Measurements from ENCODE around the gene ANKRD36C. TPM values are rescaled to one million over a fixed set of nuclear protein-coding genes. Genes with fewer than 3 reads are reported as not detected.
A peak's percentile ranks its signal among the peaks of the same experiment; 100 is the strongest.
"Not testable (repeated sequence)": the region's sequence is repeated elsewhere in the genome, so short reads cannot be mapped to it uniquely, and the experiment has no call there.

Gene ANKRD36C
- total RNA-seq, 1 donor from 2014 or later, result 29.9 TPM

- DNase-seq (ENCODE audit: low spot score); H3K4me1 Mint-ChIP-seq (ENCODE audit: low read depth); H3K27ac Mint-ChIP-seq (ENCODE audit: unreplicated experiment); H3K4me3 Mint-ChIP-seq (ENCODE audit: unreplicated experiment); H3K27me3 Mint-ChIP-seq (ENCODE audit: low read depth): not testable (repeated sequence)
- H3K36me3 Mint-ChIP-seq (ENCODE audit: low read depth), result peaks cover 28% of the 10 kb centered on the region
- peaks cover 10% of the 10 kb centered on the region for H3K9me3 Mint-ChIP-seq (ENCODE audit: low read depth)
These were observed 60.9 kb downstream of the ANKRD36C start for GRCh38 chr2:95930740-95931139.

GRCh38 chr2:95917007-95917406, 74.6 kb downstream of the ANKRD36C start:
- DNase-seq (ENCODE audit: low spot score); H3K4me3 Mint-ChIP-seq (ENCODE audit: unreplicated experiment); H3K27me3 Mint-ChIP-seq (ENCODE audit: low read depth); H3K9me3 Mint-ChIP-seq (ENCODE audit: low read depth); H3K27ac Mint-ChIP-seq (ENCODE audit: unreplicated experiment): not testable (repeated sequence)
- H3K4me1 Mint-ChIP-seq (ENCODE audit: low read depth), result peaks cover 31% of the 10 kb centered on the region
- peaks cover 44% of the 10 kb centered on the region for H3K36me3 Mint-ChIP-seq (ENCODE audit: low read depth)

DNA sequence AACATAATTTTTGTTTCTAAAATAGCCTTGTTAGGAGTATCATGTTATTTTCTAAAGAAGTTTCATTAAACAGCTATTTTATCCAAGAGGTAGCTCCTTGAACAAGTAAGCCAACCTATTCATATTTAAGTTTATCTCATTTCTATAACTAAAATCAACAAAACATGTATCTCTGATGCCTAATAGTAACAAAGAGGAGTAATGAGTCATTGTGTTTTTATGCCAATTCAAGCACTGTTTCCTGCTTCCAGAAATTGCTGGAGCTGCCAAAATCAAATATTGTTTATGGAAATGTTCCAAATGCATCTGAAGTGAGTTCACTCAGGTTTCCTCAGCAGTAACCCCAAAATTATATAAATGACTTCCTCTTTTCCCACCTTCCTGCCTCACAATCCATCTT, 76.5 kb downstream of the ANKRD36C start:
- peaks cover 38% of the 10 kb centered on the region for H3K4me1 Mint-ChIP-seq (ENCODE audit: low read depth)
- not testable (repeated sequence) for DNase-seq (ENCODE audit: low spot score); H3K4me3 Mint-ChIP-seq (ENCODE audit: unreplicated experiment); H3K9me3 Mint-ChIP-seq (ENCODE audit: low read depth); H3K27me3 Mint-ChIP-seq (ENCODE audit: low read depth)
- H3K36me3 Mint-ChIP-seq (ENCODE audit: low read depth), result peaks cover 43% of the 10 kb centered on the region
- H3K27ac Mint-ChIP-seq (ENCODE audit: unreplicated experiment), result peak overlapping the region; percentile 74

DNA sequence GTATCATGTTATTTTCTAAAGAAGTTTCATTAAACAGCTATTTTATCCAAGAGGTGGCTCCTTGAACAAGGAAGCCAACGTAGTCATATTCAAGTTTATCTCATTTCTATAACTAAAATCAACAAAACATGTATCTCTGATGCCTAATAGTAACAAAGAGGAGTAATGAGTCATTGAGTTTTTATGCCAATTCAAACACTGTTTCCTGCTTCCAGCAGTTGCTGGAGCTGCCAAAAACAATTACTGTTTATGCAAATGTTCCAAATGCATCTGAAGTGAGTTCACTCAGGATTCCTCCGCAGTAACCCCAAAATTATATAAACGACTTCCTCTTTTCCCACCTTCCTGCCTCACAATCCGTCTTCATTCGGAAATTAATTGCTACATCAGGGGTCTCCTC, 80.2 kb downstream of the ANKRD36C start:
- H3K4me1 Mint-ChIP-seq (ENCODE audit: low read depth), result peaks cover 28% of the 10 kb centered on the region
- H3K4me3 Mint-ChIP-seq (ENCODE audit: unreplicated experiment); DNase-seq (ENCODE audit: low spot score); H3K9me3 Mint-ChIP-seq (ENCODE audit: low read depth); H3K27ac Mint-ChIP-seq (ENCODE audit: unreplicated experiment); H3K27me3 Mint-ChIP-seq (ENCODE audit: low read depth): not testable (repeated sequence)
- peaks cover 30% of the 10 kb centered on the region for H3K36me3 Mint-ChIP-seq (ENCODE audit: low read depth)

GRCh38 chr2:95894443-95894842, 97.2 kb downstream of the ANKRD36C start:
- peaks cover 20% of the 10 kb centered on the region for H3K36me3 Mint-ChIP-seq (ENCODE audit: low read depth)
- DNase-seq (ENCODE audit: low spot score); H3K4me3 Mint-ChIP-seq (ENCODE audit: unreplicated experiment); H3K27ac Mint-ChIP-seq (ENCODE audit: unreplicated experiment); H3K4me1 Mint-ChIP-seq (ENCODE audit: low read depth); H3K9me3 Mint-ChIP-seq (ENCODE audit: low read depth); H3K27me3 Mint-ChIP-seq (ENCODE audit: low read depth): not testable (repeated sequence)

GRCh38 chr2:95867929-95868328, 123.7 kb downstream of the ANKRD36C start:
- H3K27me3 Mint-ChIP-seq (ENCODE audit: low read depth); H3K36me3 Mint-ChIP-seq (ENCODE audit: low read depth): not testable (repeated sequence)

GRCh38 chr2:95867047-95867677, 124.5 kb downstream of the ANKRD36C start:
- not testable (repeated sequence) for H3K27me3 Mint-ChIP-seq (ENCODE audit: low read depth); H3K4me3 Mint-ChIP-seq (ENCODE audit: unreplicated experiment); H3K9me3 Mint-ChIP-seq (ENCODE audit: low read depth); H3K36me3 Mint-ChIP-seq (ENCODE audit: low read depth); H3K27ac Mint-ChIP-seq (ENCODE audit: unreplicated experiment); H3K4me1 Mint-ChIP-seq (ENCODE audit: low read depth); DNase-seq (ENCODE audit: low spot score)

More at GRCh38 chr2:95867929-95868328, 123.7 kb downstream of the ANKRD36C start:
- not testable (repeated sequence) for H3K9me3 Mint-ChIP-seq (ENCODE audit: low read depth); H3K27ac Mint-ChIP-seq (ENCODE audit: unreplicated experiment); H3K4me1 Mint-ChIP-seq (ENCODE audit: low read depth); DNase-seq (ENCODE audit: low spot score); H3K4me3 Mint-ChIP-seq (ENCODE audit: unreplicated experiment)

DNA sequence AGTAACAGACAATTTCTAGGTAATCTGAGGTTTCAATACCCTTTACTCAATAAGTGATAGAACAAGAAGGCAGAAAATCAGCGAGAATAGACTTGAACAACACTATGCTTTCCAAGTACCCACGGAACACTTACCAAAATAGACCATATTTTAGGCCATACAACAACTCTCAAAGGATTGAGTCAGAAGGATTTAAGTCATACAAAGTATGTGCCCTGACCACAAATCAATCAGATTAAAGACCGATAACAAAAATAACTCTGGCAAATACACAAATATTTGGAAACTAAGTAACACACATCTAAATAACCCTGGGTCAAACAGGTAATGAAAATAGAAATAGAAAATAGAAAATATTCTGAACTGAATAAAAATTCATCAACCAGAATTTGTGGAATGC, 129.5 kb downstream of the ANKRD36C start:
- not testable (repeated sequence) for H3K36me3 Mint-ChIP-seq (ENCODE audit: low read depth); H3K4me3 Mint-ChIP-seq (ENCODE audit: unreplicated experiment); H3K4me1 Mint-ChIP-seq (ENCODE audit: low read depth); H3K27me3 Mint-ChIP-seq (ENCODE audit: low read depth); H3K27ac Mint-ChIP-seq (ENCODE audit: unreplicated experiment); H3K9me3 Mint-ChIP-seq (ENCODE audit: low read depth); DNase-seq (ENCODE audit: low spot score)

GRCh38 chr2:95836151-95836550, 155.5 kb downstream of the ANKRD36C start:
- Mint-ChIP-seq H3K27me3 (ENCODE audit: low read depth) (no peaks in the 10 kb centered on the region), H3K9me3 (ENCODE audit: low read depth) (peaks cover 2% of the 10 kb centered on the region), H3K4me1 (ENCODE audit: low read depth) (no peaks in the 10 kb centered on the region), H3K4me3 (ENCODE audit: unreplicated experiment) (no peak overlapping the region), H3K27ac (ENCODE audit: unreplicated experiment) (no peak overlapping the region), H3K36me3 (ENCODE audit: low read depth) (peaks cover 36% of the 10 kb centered on the region)
- no peak for DNase-seq (ENCODE audit: low spot score)
- TF ChIP-seq, protein P1, sequence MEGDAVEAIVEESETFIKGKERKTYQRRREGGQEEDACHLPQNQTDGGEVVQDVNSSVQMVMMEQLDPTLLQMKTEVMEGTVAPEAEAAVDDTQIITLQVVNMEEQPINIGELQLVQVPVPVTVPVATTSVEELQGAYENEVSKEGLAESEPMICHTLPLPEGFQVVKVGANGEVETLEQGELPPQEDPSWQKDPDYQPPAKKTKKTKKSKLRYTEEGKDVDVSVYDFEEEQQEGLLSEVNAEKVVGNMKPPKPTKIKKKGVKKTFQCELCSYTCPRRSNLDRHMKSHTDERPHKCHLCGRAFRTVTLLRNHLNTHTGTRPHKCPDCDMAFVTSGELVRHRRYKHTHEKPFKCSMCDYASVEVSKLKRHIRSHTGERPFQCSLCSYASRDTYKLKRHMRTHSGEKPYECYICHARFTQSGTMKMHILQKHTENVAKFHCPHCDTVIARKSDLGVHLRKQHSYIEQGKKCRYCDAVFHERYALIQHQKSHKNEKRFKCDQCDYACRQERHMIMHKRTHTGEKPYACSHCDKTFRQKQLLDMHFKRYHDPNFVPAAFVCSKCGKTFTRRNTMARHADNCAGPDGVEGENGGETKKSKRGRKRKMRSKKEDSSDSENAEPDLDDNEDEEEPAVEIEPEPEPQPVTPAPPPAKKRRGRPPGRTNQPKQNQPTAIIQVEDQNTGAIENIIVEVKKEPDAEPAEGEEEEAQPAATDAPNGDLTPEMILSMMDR (IDR thresholded peaks at IDR 0.05), result no peak

GRCh38 chr2:95834077-95835013, 157.3 kb downstream of the ANKRD36C start:
- peaks cover 47% of the 10 kb centered on the region for H3K36me3 Mint-ChIP-seq (ENCODE audit: low read depth)
- H3K27me3 Mint-ChIP-seq (ENCODE audit: low read depth); H3K27ac Mint-ChIP-seq (ENCODE audit: unreplicated experiment); H3K4me3 Mint-ChIP-seq (ENCODE audit: unreplicated experiment); H3K4me1 Mint-ChIP-seq (ENCODE audit: low read depth); H3K9me3 Mint-ChIP-seq (ENCODE audit: low read depth): not testable (repeated sequence)
- peak; percentile 56 for DNase-seq (ENCODE audit: low spot score)

DNA sequence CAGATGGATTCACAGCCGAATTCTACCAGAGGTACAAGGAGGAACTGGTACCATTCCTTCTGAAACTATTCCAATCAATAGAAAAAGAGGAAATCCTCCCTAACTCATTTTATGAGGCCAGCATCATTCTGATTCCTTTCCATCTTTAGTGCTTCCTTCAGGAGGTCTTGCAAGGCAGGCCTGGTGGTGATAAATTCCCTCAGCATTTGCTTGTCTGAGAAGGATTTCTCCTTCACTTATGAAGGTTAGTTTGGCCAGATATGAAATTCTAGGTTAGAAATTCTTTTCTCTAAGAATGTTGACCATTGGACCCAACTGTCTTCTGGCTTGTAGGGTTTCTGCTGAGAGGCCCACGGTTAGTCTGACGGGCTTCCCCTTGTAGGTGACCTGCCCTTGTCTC, 167.4 kb downstream of the ANKRD36C start:
- H3K9me3 Mint-ChIP-seq (ENCODE audit: low read depth), result peaks cover 53% of the 10 kb centered on the region
- H3K4me3 Mint-ChIP-seq (ENCODE audit: unreplicated experiment); DNase-seq (ENCODE audit: low spot score); H3K4me1 Mint-ChIP-seq (ENCODE audit: low read depth); H3K27ac Mint-ChIP-seq (ENCODE audit: unreplicated experiment); H3K27me3 Mint-ChIP-seq (ENCODE audit: low read depth): not testable (repeated sequence)
- peaks cover 49% of the 10 kb centered on the region for H3K36me3 Mint-ChIP-seq (ENCODE audit: low read depth)

GRCh38 chr2:95817521-95817920, 174.1 kb downstream of the ANKRD36C start:
- not testable (repeated sequence) for H3K27ac Mint-ChIP-seq (ENCODE audit: unreplicated experiment); DNase-seq (ENCODE audit: low spot score); H3K4me1 Mint-ChIP-seq (ENCODE audit: low read depth); H3K27me3 Mint-ChIP-seq (ENCODE audit: low read depth); H3K4me3 Mint-ChIP-seq (ENCODE audit: unreplicated experiment)
- Mint-ChIP-seq H3K36me3 (ENCODE audit: low read depth) (peaks cover 51% of the 10 kb centered on the region), H3K9me3 (ENCODE audit: low read depth) (peaks cover 67% of the 10 kb centered on the region)
